Measurements from ENCODE around the gene AREG.
"Not testable (repeated sequence)": the region's sequence is repeated elsewhere in the genome, so short reads cannot be mapped to it uniquely, and the experiment has no call there.

The AREG gene

GRCh38 chr4:74444891-74445642, at the start of gene AREG:
Gene AREG, plus strand, starts transcription at chr4:74445136. Its CDS starts 210 bp downstream, at chr4:74445346.
- peak; percentile 84 for DNase-seq

- DNase-seq, result no peak
Observed at GRCh38 chr4:74395633-74396032, 49.3 kb upstream of the AREG start.

GRCh38 chr4:74397748-74398426, 47.0 kb upstream of the AREG start:
- DNase-seq, result no peak

GRCh38 chr4:74398894-74399589, 45.9 kb upstream of the AREG start:
- DNase-seq, result not testable (repeated sequence)

GRCh38 chr4:74400395-74400794, 44.5 kb upstream of the AREG start:
- DNase-seq, result peak; percentile 62

- no peak for DNase-seq
Observed at GRCh38 chr4:74402692-74403456, 42.1 kb upstream of the AREG start.

GRCh38 chr4:74407891-74408290, 37.0 kb upstream of the AREG start:
- DNase-seq, result no peak

- DNase-seq, result no peak
Observed at GRCh38 chr4:74408639-74409038, 36.3 kb upstream of the AREG start.

GRCh38 chr4:74410272-74410671, 34.7 kb upstream of the AREG start:
- DNase-seq, result no peak

GRCh38 chr4:74412225-74412624, 32.7 kb upstream of the AREG start:
- DNase-seq, result no peak

- DNase-seq, result no peak
Observed at GRCh38 chr4:74413265-74413664, 31.7 kb upstream of the AREG start.

GRCh38 chr4:74414149-74414809, 30.7 kb upstream of the AREG start:
- no peak for DNase-seq

GRCh38 chr4:74415602-74416300, 29.2 kb upstream of the AREG start:
- no peak for DNase-seq

- no peak for DNase-seq
Observed at GRCh38 chr4:74418063-74418670, 26.8 kb upstream of the AREG start.

- no peak for DNase-seq
Observed at GRCh38 chr4:74420863-74421262, 24.1 kb upstream of the AREG start.

GRCh38 chr4:74423104-74423503, 21.8 kb upstream of the AREG start:
- DNase-seq, result no peak

- DNase-seq, result no peak
Observed at GRCh38 chr4:74424111-74424510, 20.8 kb upstream of the AREG start.

GRCh38 chr4:74426101-74426500, 18.8 kb upstream of the AREG start:
- DNase-seq, result no peak

- DNase-seq, result no peak
Observed at GRCh38 chr4:74428276-74428675, 16.7 kb upstream of the AREG start.

- DNase-seq, result no peak
Observed at GRCh38 chr4:74431113-74431826, 13.7 kb upstream of the AREG start.

GRCh38 chr4:74433043-74433442, 11.9 kb upstream of the AREG start:
- no peak for DNase-seq
